IPS DF 4.7 (cell line): ENCODE measurements around the gene CLEC1B.
A peak's percentile ranks its signal among the peaks of the same experiment; 100 is the strongest.
"Not testable (repeated sequence)": the region's sequence is repeated elsewhere in the genome, so short reads cannot be mapped to it uniquely, and the experiment has no call there.

ENCODE experiments used
- DNase-seq: peaks from one replicate; pipeline ENCODE4 v3.0.0-alpha.2; 2013; ENCODE audit warnings: low spot score; ENCODE audit errors: extremely low read depth

CLEC1B gene

GRCh38 chr12:9999016-9999415, at the start of gene CLEC1B:
Gene CLEC1B, minus strand, starts transcription at chr12:9999121. Its CDS starts 21 bp downstream, at chr12:9999100.
- DNase-seq: no peak

GRCh38 chr12:10048526-10048925, 49.6 kb upstream of the CLEC1B start:
- no peak for DNase-seq

- DNase-seq: no peak
These were observed 43.2 kb upstream of the CLEC1B start for GRCh38 chr12:10042167-10042566.

GRCh38 chr12:10033783-10034545, 35.0 kb upstream of the CLEC1B start:
- DNase-seq: no peak

GRCh38 chr12:10031771-10032175, 32.9 kb upstream of the CLEC1B start:
- peak; percentile 22 for DNase-seq

GRCh38 chr12:10031321-10031720, 32.4 kb upstream of the CLEC1B start:
- no peak for DNase-seq

- no peak for DNase-seq
These were observed 31.5 kb upstream of the CLEC1B start, which contains the start of gene CLEC9A for GRCh38 chr12:10030446-10030845. Gene CLEC9A, plus strand, starts transcription at chr12:10030682. Its CDS starts 22,006 bp downstream, at chr12:10052688.

GRCh38 chr12:10027721-10028120, 28.8 kb upstream of the CLEC1B start:
- no peak for DNase-seq

- DNase-seq: no peak
These were observed 28.4 kb upstream of the CLEC1B start for GRCh38 chr12:10027311-10027710.

- DNase-seq: not testable (repeated sequence)
These were observed 27.7 kb upstream of the CLEC1B start for GRCh38 chr12:10026666-10027065.

- DNase-seq: no peak
These were observed 26.3 kb upstream of the CLEC1B start for GRCh38 chr12:10025236-10025635.

- DNase-seq: no peak
These were observed 22.4 kb upstream of the CLEC1B start for GRCh38 chr12:10021342-10021741.

GRCh38 chr12:10018386-10018785, 19.5 kb upstream of the CLEC1B start:
- DNase-seq: no peak

GRCh38 chr12:10016881-10017280, 18.0 kb upstream of the CLEC1B start:
- no peak for DNase-seq

- DNase-seq: no peak
These were observed 16.5 kb upstream of the CLEC1B start for GRCh38 chr12:10015450-10015849.

- no peak for DNase-seq
These were observed 13.9 kb upstream of the CLEC1B start for GRCh38 chr12:10012630-10013330.

GRCh38 chr12:10001171-10001776, 2.4 kb upstream of the CLEC1B start:
- DNase-seq: no peak

- no peak for DNase-seq
These were observed 6.6 kb downstream of the CLEC1B start for GRCh38 chr12:9992296-9992695.

GRCh38 chr12:9991876-9992275, 7.0 kb downstream of the CLEC1B start:
- DNase-seq: no peak

GRCh38 chr12:9980126-9980525, 18.8 kb downstream of the CLEC1B start:
- DNase-seq: no peak

GRCh38 chr12:9977916-9978315, 21.0 kb downstream of the CLEC1B start:
- DNase-seq: no peak

GRCh38 chr12:9976626-9977025, 22.3 kb downstream of the CLEC1B start:
- not testable (repeated sequence) for DNase-seq
